Measurements from ENCODE around the gene CD72. TPM values are rescaled to one million over a fixed set of nuclear protein-coding genes. Genes with fewer than 3 reads are reported as not detected.

CD72 gene
- total RNA-seq, 1 donor from 2014 or later: 125 TPM

DNA sequence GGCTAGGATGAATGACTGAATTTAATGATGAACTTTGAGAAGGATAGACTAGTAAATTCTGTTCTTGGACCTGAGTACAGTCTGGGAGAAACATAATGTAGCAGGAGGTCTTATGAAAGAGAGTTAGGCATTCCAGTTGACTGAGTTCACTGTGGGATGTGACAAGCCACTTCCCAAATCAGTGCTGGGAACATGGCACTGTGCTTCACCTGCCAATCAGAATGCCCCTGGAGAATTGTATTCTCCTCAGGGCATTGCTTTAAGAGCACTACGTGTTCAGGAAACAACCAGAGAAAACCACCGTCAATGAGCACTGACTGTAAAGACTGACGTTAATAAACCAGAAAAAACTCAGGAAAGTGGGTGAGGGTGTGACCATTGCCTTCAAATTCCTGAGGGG, 41.1 kb upstream of the CD72 start:
- Mint-ChIP-seq H3K4me3 (peak overlapping the region; percentile 88), H3K27ac (peak overlapping the region; percentile 99), H3K9me3 (no peaks in the 10 kb centered on the region), H3K4me1 (peaks cover 78% of the 10 kb centered on the region), H3K27me3 (peaks cover 5% of the 10 kb centered on the region), H3K36me3 (ENCODE audit: low read depth) (peaks cover 33% of the 10 kb centered on the region)
- DNase-seq: no peak
- ChIA-PET CTCF (interaction anchor here (0.6 to 12.0 kb wide), 15 partner anchors 11 to 129 kb away, joined by 3 to 127 read pairs (median 6); partner anchors contain the start of genes CD72 and TESK1), POLR2A (interaction anchor here (1.0 to 18.0 kb wide), 8 partner anchors 13 to 97 kb away, joined by 3 to 549 read pairs (median 30); partner anchors contain the start of genes CD72, CREB3, TESK1 and TLN1)
- intact Hi-C loops (cut with micrococcal nuclease): loop anchor here (1.0 to 2.0 kb wide), 3 partner anchors 21 to 671 kb away; partner anchors contain the start of gene DNAJB5
- ATAC-seq (ENCODE audit: low read depth): no peak
- TF ChIP-seq, protein P1, sequence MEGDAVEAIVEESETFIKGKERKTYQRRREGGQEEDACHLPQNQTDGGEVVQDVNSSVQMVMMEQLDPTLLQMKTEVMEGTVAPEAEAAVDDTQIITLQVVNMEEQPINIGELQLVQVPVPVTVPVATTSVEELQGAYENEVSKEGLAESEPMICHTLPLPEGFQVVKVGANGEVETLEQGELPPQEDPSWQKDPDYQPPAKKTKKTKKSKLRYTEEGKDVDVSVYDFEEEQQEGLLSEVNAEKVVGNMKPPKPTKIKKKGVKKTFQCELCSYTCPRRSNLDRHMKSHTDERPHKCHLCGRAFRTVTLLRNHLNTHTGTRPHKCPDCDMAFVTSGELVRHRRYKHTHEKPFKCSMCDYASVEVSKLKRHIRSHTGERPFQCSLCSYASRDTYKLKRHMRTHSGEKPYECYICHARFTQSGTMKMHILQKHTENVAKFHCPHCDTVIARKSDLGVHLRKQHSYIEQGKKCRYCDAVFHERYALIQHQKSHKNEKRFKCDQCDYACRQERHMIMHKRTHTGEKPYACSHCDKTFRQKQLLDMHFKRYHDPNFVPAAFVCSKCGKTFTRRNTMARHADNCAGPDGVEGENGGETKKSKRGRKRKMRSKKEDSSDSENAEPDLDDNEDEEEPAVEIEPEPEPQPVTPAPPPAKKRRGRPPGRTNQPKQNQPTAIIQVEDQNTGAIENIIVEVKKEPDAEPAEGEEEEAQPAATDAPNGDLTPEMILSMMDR (IDR thresholded peaks at IDR 0.05): no peak

DNA sequence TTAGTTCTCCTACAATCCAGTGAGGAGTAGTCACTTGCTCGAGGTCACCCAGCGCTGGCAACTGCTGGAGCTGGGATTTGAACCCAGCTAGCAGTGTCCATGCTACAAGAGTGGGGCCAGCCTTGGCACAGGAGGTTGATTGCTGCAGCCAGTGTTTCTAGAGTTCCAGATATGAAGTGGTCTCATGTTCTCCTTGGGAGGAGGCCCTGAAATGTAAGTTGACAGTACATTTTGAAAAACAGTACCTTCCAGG, 40.7 kb upstream of the CD72 start:
- Mint-ChIP-seq H3K36me3 (ENCODE audit: low read depth) (peaks cover 33% of the 10 kb centered on the region), H3K4me1 (peaks cover 83% of the 10 kb centered on the region), H3K27ac (peak overlapping the region; percentile 99), H3K4me3 (peak overlapping the region; percentile 88), H3K9me3 (no peaks in the 10 kb centered on the region), H3K27me3 (peaks cover 5% of the 10 kb centered on the region)
- TF ChIP-seq, protein P1 (IDR thresholded peaks at IDR 0.05): no peak
- DNase-seq (no peak), ATAC-seq (ENCODE audit: low read depth) (no peak)
- POLR2A ChIA-PET: interaction anchor here (1.0 to 18.0 kb wide), 13 partner anchors 12 to 556 kb away, joined by 3 to 549 read pairs (median 12); partner anchors contain the start of genes CD72, CREB3, STOML2 and TESK1
- CTCF ChIA-PET: interaction anchor here (0.6 to 12.0 kb wide), 16 partner anchors 11 to 130 kb away, joined by 3 to 127 read pairs (median 5); partner anchors contain the start of genes CD72, GBA2, RGP1 and TESK1
- intact Hi-C loops (cut with micrococcal nuclease): loop anchor here (1.0 to 2.0 kb wide), 8 partner anchors 22 to 670 kb away; partner anchors contain the start of genes CREB3, DNAJB5, HINT2 and TLN1

DNA sequence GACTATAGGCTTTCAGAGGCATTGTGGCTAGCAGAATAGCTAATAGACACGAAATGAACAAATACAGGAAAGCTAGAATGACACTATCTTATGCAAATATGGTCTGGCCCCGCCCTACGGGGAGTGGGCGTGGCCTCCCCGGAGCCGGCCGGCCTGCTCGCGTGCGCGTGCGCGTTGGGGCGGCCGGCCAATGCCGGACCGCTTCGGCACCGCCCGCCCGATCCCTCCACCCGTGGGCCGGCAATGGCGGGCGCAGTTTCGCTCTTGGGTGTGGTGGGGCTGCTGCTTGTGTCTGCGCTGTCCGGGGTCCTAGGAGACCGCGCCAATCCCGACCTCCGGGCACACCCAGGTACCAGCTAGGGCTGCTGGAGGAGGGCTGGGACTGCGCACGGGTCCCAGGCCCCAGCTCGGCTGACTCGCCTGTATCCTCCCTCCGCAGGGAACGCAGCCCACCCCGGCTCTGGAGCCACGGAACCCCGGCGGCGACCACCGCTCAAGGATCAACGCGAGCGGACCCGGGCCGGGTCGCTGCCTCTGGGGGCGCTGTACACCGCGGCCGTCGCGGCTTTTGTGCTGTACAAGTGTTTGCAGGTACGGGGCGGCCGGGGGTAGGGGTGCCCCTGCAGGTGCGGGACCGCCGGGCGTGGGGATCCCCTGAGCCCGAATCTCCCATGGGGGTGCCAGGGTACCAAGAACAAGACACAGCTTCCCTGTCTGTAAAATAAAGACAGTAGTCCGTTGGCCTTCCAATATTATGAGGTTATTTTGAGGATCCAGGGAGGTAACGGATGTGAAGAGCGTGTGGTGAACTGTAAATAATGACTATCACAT, 40.1 kb upstream of the CD72 start, which contains the start of gene CCDC107:
TSS of gene CCDC107 (plus strand) at position 156 of the 831 bp plus-strand sequence. CDS start at position 244, 88 bp downstream.
- DNase-seq (peak; percentile 89), ATAC-seq (ENCODE audit: low read depth) (peak; percentile 68)
- H3K4me3 Mint-ChIP-seq: peak within 1 kb of the TSS; percentile 88
- peaks cover 85% of the 10 kb centered on the region for H3K4me1 Mint-ChIP-seq
- CTCF ChIA-PET: interaction anchor here (0.8 to 12.0 kb wide), 18 partner anchors 11 to 130 kb away, joined by 3 to 127 read pairs (median 6); partner anchors contain the start of genes CD72, CREB3, GBA2 and RGP1
- peak within 1 kb of the TSS; percentile 99 for H3K27ac Mint-ChIP-seq
- no peaks in the 10 kb centered on the region for H3K9me3 Mint-ChIP-seq
- POLR2A ChIA-PET: interaction anchor here (0.5 to 18.0 kb wide), 26 partner anchors 8 to 555 kb away, joined by 3 to 549 read pairs (median 4); partner anchors contain the start of genes CD72, CREB3, FAM221B and HINT2
- H3K27me3 Mint-ChIP-seq: peaks cover 5% of the 10 kb centered on the region
- TF ChIP-seq, protein P1 (IDR thresholded peaks at IDR 0.05): peak; percentile 20
- intact Hi-C loops (cut with micrococcal nuclease): loop anchor here (1.0 to 2.0 kb wide), 7 partner anchors 22 to 670 kb away; partner anchors contain the start of genes CREB3, DNAJB5, HINT2 and TLN1
- peaks cover 33% of the 10 kb centered on the region for H3K36me3 Mint-ChIP-seq (ENCODE audit: low read depth)

DNA sequence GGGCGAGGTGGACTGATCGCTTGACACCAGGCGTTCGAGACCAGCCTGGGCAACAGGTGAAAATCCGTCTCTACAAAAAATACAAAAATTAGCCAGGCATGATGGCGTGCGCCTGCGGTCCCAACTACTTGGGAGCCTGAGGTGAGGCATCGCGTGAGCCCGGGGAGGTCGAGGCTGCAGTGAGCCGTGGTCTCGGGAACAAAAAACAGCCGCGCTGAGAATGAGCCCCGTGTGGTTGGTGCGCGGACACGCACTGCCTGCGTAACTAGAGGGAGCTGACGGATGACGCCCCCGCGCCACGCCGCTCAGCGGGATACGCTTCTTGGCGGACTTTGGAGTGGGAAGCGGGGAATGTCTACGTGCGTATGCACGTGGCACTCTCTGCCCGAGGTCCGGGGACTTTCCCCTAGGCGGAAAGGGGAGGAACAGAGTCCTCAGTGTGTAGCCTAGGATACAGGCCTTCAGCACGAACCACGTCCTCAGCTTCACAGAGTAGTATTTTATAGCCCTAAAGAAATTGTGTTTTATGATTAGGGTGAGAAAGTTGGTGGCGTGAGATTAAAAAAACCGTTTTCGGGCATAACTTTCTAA, 39.4 kb upstream of the CD72 start, which contains the start of gene RMRP:
TSS of gene RMRP (minus strand) at position 474 of the 591 bp plus-strand sequence.
- DNase-seq (peak; percentile 81), ATAC-seq (ENCODE audit: low read depth) (peak; percentile 81)
- intact Hi-C loops (cut with micrococcal nuclease): loop anchor here (1.0 to 2.0 kb wide), 12 partner anchors 8 to 669 kb away; partner anchors contain the start of genes ARHGEF39, CREB3, DNAJB5 and HINT2
- peaks cover 33% of the 10 kb centered on the region for H3K36me3 Mint-ChIP-seq (ENCODE audit: low read depth)
- peaks cover 5% of the 10 kb centered on the region for H3K27me3 Mint-ChIP-seq
- peaks cover 78% of the 10 kb centered on the region for H3K4me1 Mint-ChIP-seq
- H3K9me3 Mint-ChIP-seq: no peaks in the 10 kb centered on the region
- ChIA-PET CTCF (interaction anchor here (0.9 to 12.0 kb wide), 16 partner anchors 10 to 99 kb away, joined by 3 to 127 read pairs (median 6); partner anchors contain the start of genes CD72, CREB3, GBA2 and RGP1), POLR2A (interaction anchor here (0.5 to 18.0 kb wide), 25 partner anchors 8 to 555 kb away, joined by 3 to 549 read pairs (median 4); partner anchors contain the start of genes CD72, CREB3, FAM221B and HINT2)
- H3K27ac Mint-ChIP-seq: peak within 1 kb of the TSS; percentile 99
- H3K4me3 Mint-ChIP-seq: peak within 1 kb of the TSS; percentile 88
- TF ChIP-seq, protein P1 (IDR thresholded peaks at IDR 0.05): no peak
